IMR-90 (cell line): Measurements from ENCODE around the gene NAA60. TPM values are rescaled to one million over a fixed set of nuclear protein-coding genes. Genes with fewer than 3 reads are reported as not detected.

Experiments
- ATAC-seq: fragments of 200-7000 bp; cut with Tn5 transposase; 2 replicates; pipeline ENCODE4 v1.9.1; 2020; ENCODE audit warnings: low read depth, mild to moderate bottlenecking, moderate library complexity
- BruUV-seq: library from RNA; stranded (reverse); fragments of 400-500 nt; replicated peaks from 2 replicates; lab custom pipeline; 2021; lab: Mats Ljungman, UMichigan
- CTCF ChIA-PET: fragments of 300-600 bp; formaldehyde crosslinking; extraction: SDS; loops from one replicate; lab custom pipeline; 2021; ENCODE audit warnings: antibody characterized with exemption; lab: Yijun Ruan, JAX
- POLR2A ChIA-PET: fragments of 300-600 bp; sonication (Branson Sonifier 250); formaldehyde crosslinking; loops from one replicate; lab custom pipeline; 2022; ENCODE audit warnings: antibody characterized with exemption; ENCODE audit not compliant: unreplicated experiment; lab: Charles Lee
- DNase-seq: peaks from one replicate; pipeline ENCODE4 v3.0.0; 2013
- H2AFZ ChIP-seq: replicated peaks from 2 replicates; pipeline ENCODE3; 2013; ENCODE audit warnings: low read length, mild to moderate bottlenecking; ENCODE audit not compliant: poor library complexity
- H2AK5ac ChIP-seq: 2 replicates; pipeline ENCODE4 v1.6.1; 2013; ENCODE audit warnings: low read depth, low read length, inconsistent platforms
- H2AK9ac ChIP-seq: replicated peaks from 2 replicates; pipeline ENCODE3; 2013; ENCODE audit warnings: mild to moderate bottlenecking, low read depth, low read length, moderate library complexity; ENCODE audit not compliant: poor library complexity
- H2BK120ac ChIP-seq: 2 replicates; pipeline ENCODE4 v1.6.1; 2013; ENCODE audit warnings: low read depth, low read length, inconsistent platforms
- H2BK15ac ChIP-seq: 3 replicates; pipeline ENCODE4 v1.6.1; 2013; ENCODE audit warnings: low read depth, low read length, inconsistent platforms
- H2BK20ac ChIP-seq: 2 replicates; pipeline ENCODE4 v1.6.1; 2013; ENCODE audit warnings: low read depth, mild to moderate bottlenecking, inconsistent platforms, low read length, moderate library complexity
- H2BK5ac ChIP-seq: 2 replicates; pipeline ENCODE4 v1.6.1; 2013; ENCODE audit warnings: mild to moderate bottlenecking, low read depth, low read length, inconsistent platforms; ENCODE audit not compliant: poor library complexity, severe bottlenecking
- H3K14ac ChIP-seq: replicated peaks from 2 replicates; pipeline ENCODE4 v1.6.1; 2013; ENCODE audit warnings: low read depth, low read length, inconsistent platforms
- H3K18ac ChIP-seq: 2 replicates; pipeline ENCODE4 v1.6.1; 2013; ENCODE audit warnings: low read depth, low read length, control low read depth
- H3K23ac ChIP-seq: 2 replicates; pipeline ENCODE4 v1.6.1; 2013; ENCODE audit warnings: low read depth, low read length, inconsistent platforms
- H3K27ac ChIP-seq: 2 replicates; pipeline ENCODE4 v1.5.1; 2013; ENCODE audit warnings: mild to moderate bottlenecking, control low read depth, low read length; ENCODE audit not compliant: insufficient read depth
- H3K27me3 ChIP-seq: 2 replicates; pipeline ENCODE4 v1.6.1; 2013; ENCODE audit warnings: low read length; ENCODE audit not compliant: control insufficient read depth, insufficient read depth
- H3K36me3 ChIP-seq: 2 replicates; pipeline ENCODE4 v1.6.1; 2013; ENCODE audit warnings: low read length, mixed read lengths; ENCODE audit not compliant: control insufficient read depth, insufficient read depth
- H3K4ac ChIP-seq: 2 replicates; pipeline ENCODE4 v1.6.1; 2013; ENCODE audit warnings: low read depth, low read length, inconsistent platforms
- H3K4me1 ChIP-seq: 2 replicates; pipeline ENCODE4 v1.6.1; 2013; ENCODE audit warnings: low read length, mixed read lengths; ENCODE audit not compliant: control insufficient read depth, insufficient read depth
- H3K4me2 ChIP-seq: 2 replicates; pipeline ENCODE4 v1.6.1; 2013; ENCODE audit warnings: low read depth, mild to moderate bottlenecking, control low read depth, low read length, moderate library complexity
- H3K4me3 ChIP-seq: 2 replicates; pipeline ENCODE4 v1.5.1; 2013; ENCODE audit warnings: low read depth, mild to moderate bottlenecking, control low read depth, low read length, moderate library complexity; ENCODE audit not compliant: insufficient read depth
- H3K56ac ChIP-seq: 2 replicates; pipeline ENCODE4 v1.6.1; 2013; ENCODE audit warnings: low read length, inconsistent platforms; ENCODE audit not compliant: insufficient read depth; ENCODE audit errors: extremely low read depth
- H3K79me1 ChIP-seq, 2 experiments: 2 replicates each; pipeline ENCODE4 v1.6.1; 2013; ENCODE audit warnings: low read length in 2 of 2, inconsistent platforms in 1 of 2, low read depth in 1 of 2
- H3K9ac ChIP-seq: 2 replicates; pipeline ENCODE4 v1.6.1; 2013; ENCODE audit warnings: low read depth, low read length, control low read depth
- H3K9me1 ChIP-seq: 2 replicates; pipeline ENCODE4 v1.6.1; 2013; ENCODE audit warnings: low read length, inconsistent platforms; ENCODE audit not compliant: insufficient read depth
- H3K9me3 ChIP-seq: 2 replicates; pipeline ENCODE4 v1.6.1; 2013; ENCODE audit warnings: low read length; ENCODE audit not compliant: control insufficient read depth, insufficient read depth
- H4K20me1 ChIP-seq: 2 replicates; pipeline ENCODE4 v1.6.1; 2013; ENCODE audit warnings: low read length, inconsistent platforms; ENCODE audit not compliant: insufficient read depth
- H4K5ac ChIP-seq: 2 replicates; pipeline ENCODE4 v1.6.1; 2013; ENCODE audit warnings: mild to moderate bottlenecking, low read depth, low read length, control low read depth
- H4K8ac ChIP-seq, 2 experiments: 2 replicates each; pipeline ENCODE4 v1.6.1; 2013; ENCODE audit warnings: low read depth in 2 of 2, low read length in 2 of 2, control low read depth in 1 of 2, inconsistent platforms in 1 of 2
- H4K91ac ChIP-seq: 2 replicates; pipeline ENCODE4 v1.6.1; 2013; ENCODE audit warnings: low read depth, low read length, inconsistent platforms; ENCODE audit not compliant: insufficient read depth
- BHLHE40 ChIP-seq: fragments of 150-350 bp; IDR thresholded peaks from 2 replicates; pipeline ENCODE4 v1.6.1; 2016; ENCODE audit warnings: mild to moderate bottlenecking, low read depth, low read length
- MAZ ChIP-seq: IDR thresholded peaks from 2 replicates; pipeline ENCODE4 v1.6.1; 2012; ENCODE audit warnings: low read depth, mild to moderate bottlenecking, low read length, improper control_type of control experiment, moderate library complexity, borderline replicate concordance
- WGBS, 2 experiments: methylation state at CpG; one replicate each; pipeline versions ENCODE4 v1.1.5 to v1.1.7; 2013; ENCODE audit warnings: missing lambda C conversion rate in 2 of 2; ENCODE audit not compliant: insufficient read length in 1 of 2; ENCODE audit errors: extremely low coverage in 2 of 2; 5-methylcytosine and 5-hydroxymethylcytosine counted together
- dilution Hi-C: fragments of 300-500 bp; cut with HindIII; formaldehyde crosslinking; loops from one replicate; pipeline ENCODE4 v1.14.3; 2018; ENCODE audit warnings: low sequenced_read_pairs; ENCODE audit not compliant: unreplicated experiment
- in situ Hi-C: fragments of 300-500 bp; cut with MboI; formaldehyde crosslinking; loops from 3 replicates; pipeline ENCODE4 v1.14.3; 2019; ENCODE audit warnings: low sequenced_read_pairs, inconsistent platforms, mixed read lengths
- intact Hi-C: fragments of 100-400 bp; cut with micrococcal nuclease; formaldehyde crosslinking; loops from 2 replicates; pipeline ENCODE4 v1.10.0; 2022
- polyA plus RNA-seq, 3 experiments: library from polyadenylated mRNA; depleted of rRNA; stranded (reverse); fragments of >200 nt; gene quantifications; 2 replicates each; pipeline ENCODE4 v1.2.3, GENCODE V29; 2012; ENCODE audit warnings: low replicate concordance in 1 of 3
- total RNA-seq: library from RNA; depleted of rRNA; stranded (reverse); fragments of >200 nt; gene quantifications from 2 replicates; pipeline ENCODE4 v1.2.3, GENCODE V29; 2012

NAA60 gene
- total and polyA plus RNA-seq, 2 of the 4 experiments (the other 2 are of a cell fraction) = 7.5 to 18.0 TPM

GRCh38 chr16:3467921-3468320 lies 24.4 kb downstream of the NAA60 start:
- TF ChIP-seq MAZ (no peak), BHLHE40 (no peak)
- Histone ChIP-seq H4K8ac (no peak overlapping the region), H3K9me3 (no peaks in the 10 kb centered on the region), H2BK20ac (no peak overlapping the region), H3K9me1 (peaks cover 21% of the 10 kb centered on the region; the same call in 1 of the 2 replicates), H3K14ac (no peak overlapping the region), H4K91ac (no peak overlapping the region), H3K18ac (no peak overlapping the region), H2AK5ac (no peak overlapping the region), H3K27me3 (no peaks in the 10 kb centered on the region), H2AK9ac (no peak overlapping the region), H3K56ac (no peak overlapping the region), H3K4me2 (0 out of 2 replicates have a peak overlapping the region, but pooled peaks have one; percentile 15), H3K4ac (no peak overlapping the region), H3K23ac (no peak overlapping the region), H4K5ac (no peak overlapping the region), H3K4me3 (no peak overlapping the region), H3K4me1 (peaks cover 10% of the 10 kb centered on the region), H3K9ac (no peak overlapping the region), H2BK5ac (no peak overlapping the region), H2BK120ac (no peak overlapping the region), H3K27ac (no peak overlapping the region), H4K20me1 (peaks cover 96% of the 10 kb centered on the region), H2BK15ac (no peak overlapping the region), H3K36me3 (peaks cover 13% of the 10 kb centered on the region), H2AFZ (no peak overlapping the region), H3K79me1 (peaks cover 18 to 88% of the 10 kb centered on the region in 2 experiments)
- intact Hi-C loops = no loop called here
- in situ Hi-C loops = no loop called here
- BruUV-seq = no TSS peak
- ChIA-PET CTCF (no interaction called here), POLR2A (no interaction called here)
- peak; percentile 56 for ATAC-seq
- DNase-seq = peak; percentile 69
- whole genome bisulfite sequencing, 2 experiments = no CpG with 5 or more reads among the region's 4 CpGs
- dilution Hi-C loops = no loop called here
